PFSK-1 (cell line): ENCODE measurements around the gene MRPL47.

ENCODE experiments used
- FOXP2 ChIP-seq: optimal IDR thresholded peaks from 2 replicates; pipeline ENCODE3; 2011; ENCODE audit warnings: borderline replicate concordance, control low read depth, inconsistent platforms; ENCODE audit not compliant: insufficient read depth; ENCODE audit errors: extremely low read length, extremely low read depth
- POLR2AphosphoS5 ChIP-seq: IDR thresholded peaks from 2 replicates; pipeline ENCODE4 v1.6.1; 2012; ENCODE audit warnings: low read depth, mild to moderate bottlenecking, control low read depth, low read length, moderate library complexity
- SIN3A ChIP-seq: IDR thresholded peaks from 2 replicates; pipeline ENCODE4 v1.6.1; 2012; ENCODE audit warnings: mild to moderate bottlenecking, low read length, moderate library complexity, borderline replicate concordance; ENCODE audit not compliant: insufficient read depth
- TAF1 ChIP-seq: IDR thresholded peaks from 2 replicates; pipeline ENCODE4 v1.6.1; 2012; ENCODE audit warnings: low read length, control low read depth, borderline replicate concordance; ENCODE audit not compliant: insufficient read depth
- TF ChIP-seq, protein P1 (sequence below), 2 experiments: IDR thresholded peaks; 2 replicates each; pipeline versions ENCODE4 v1.6.1 to v1.8.0; 2011 to 2012; ENCODE audit warnings: low read depth in 2 of 2, low read length in 2 of 2, control low read depth in 1 of 2, inconsistent platforms in 1 of 2, mild to moderate bottlenecking in 1 of 2, moderate library complexity in 1 of 2; ENCODE audit not compliant: insufficient read depth in 1 of 2

The MRPL47 gene

DNA sequence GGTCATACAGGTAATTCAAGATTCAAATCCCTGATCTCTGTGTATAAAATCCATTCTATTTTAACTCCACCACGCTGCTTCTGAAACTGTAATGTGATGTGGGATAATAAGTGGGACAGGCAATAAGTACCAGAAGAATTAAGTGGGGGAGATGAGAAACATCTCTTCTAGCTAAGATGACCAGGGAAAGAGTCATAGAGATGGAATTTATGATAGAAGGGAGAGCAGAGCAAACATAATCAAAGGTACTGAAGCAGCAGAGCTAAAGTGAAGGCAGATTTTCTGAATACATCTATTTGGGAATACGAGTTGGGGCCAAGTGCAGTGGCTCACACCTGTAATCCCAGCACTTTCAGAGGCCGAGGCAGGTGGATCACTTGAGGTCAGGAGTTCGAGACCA, 4.9 kb downstream of the MRPL47 start:
- TF ChIP-seq TAF1: no peak
- no peak for TF ChIP-seq FOXP2
- TF ChIP-seq POLR2AphosphoS5: no peak
- no peak for TF ChIP-seq SIN3A
- TF ChIP-seq, protein P1, sequence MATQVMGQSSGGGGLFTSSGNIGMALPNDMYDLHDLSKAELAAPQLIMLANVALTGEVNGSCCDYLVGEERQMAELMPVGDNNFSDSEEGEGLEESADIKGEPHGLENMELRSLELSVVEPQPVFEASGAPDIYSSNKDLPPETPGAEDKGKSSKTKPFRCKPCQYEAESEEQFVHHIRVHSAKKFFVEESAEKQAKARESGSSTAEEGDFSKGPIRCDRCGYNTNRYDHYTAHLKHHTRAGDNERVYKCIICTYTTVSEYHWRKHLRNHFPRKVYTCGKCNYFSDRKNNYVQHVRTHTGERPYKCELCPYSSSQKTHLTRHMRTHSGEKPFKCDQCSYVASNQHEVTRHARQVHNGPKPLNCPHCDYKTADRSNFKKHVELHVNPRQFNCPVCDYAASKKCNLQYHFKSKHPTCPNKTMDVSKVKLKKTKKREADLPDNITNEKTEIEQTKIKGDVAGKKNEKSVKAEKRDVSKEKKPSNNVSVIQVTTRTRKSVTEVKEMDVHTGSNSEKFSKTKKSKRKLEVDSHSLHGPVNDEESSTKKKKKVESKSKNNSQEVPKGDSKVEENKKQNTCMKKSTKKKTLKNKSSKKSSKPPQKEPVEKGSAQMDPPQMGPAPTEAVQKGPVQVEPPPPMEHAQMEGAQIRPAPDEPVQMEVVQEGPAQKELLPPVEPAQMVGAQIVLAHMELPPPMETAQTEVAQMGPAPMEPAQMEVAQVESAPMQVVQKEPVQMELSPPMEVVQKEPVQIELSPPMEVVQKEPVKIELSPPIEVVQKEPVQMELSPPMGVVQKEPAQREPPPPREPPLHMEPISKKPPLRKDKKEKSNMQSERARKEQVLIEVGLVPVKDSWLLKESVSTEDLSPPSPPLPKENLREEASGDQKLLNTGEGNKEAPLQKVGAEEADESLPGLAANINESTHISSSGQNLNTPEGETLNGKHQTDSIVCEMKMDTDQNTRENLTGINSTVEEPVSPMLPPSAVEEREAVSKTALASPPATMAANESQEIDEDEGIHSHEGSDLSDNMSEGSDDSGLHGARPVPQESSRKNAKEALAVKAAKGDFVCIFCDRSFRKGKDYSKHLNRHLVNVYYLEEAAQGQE (IDR thresholded peaks at IDR 0.05; ENCODE audit: insufficient read depth in 1 of 2, low read depth in 2 of 2, low read length in 2 of 2): no peak

DNA sequence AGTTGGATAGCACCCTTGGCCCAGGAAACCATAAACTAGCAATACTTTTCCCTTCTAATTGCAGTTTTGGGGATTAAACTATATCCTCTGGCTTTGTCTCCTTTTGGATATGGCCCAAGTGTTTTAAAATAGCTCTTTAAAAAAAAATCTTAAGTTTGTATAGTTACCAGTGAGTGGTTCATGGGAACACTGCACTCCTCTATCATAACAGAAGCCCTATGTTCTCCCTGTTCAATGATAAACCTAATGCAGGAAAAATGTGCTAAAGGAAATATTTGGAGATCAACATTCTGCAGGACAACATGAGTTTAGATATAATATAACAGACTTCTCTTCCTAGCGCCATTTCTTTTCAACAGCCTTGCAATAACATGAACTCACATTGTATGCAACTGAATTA, 13.1 kb downstream of the MRPL47 start:
- TF ChIP-seq SIN3A (no peak), POLR2AphosphoS5 (no peak), TAF1 (no peak), FOXP2 (no peak)
- TF ChIP-seq, protein P1 (IDR thresholded peaks at IDR 0.05; ENCODE audit: insufficient read depth in 1 of 2, low read depth in 2 of 2, low read length in 2 of 2): no peak

- TF ChIP-seq SIN3A: no peak
- TF ChIP-seq TAF1: no peak
- TF ChIP-seq FOXP2: no peak
- TF ChIP-seq POLR2AphosphoS5: no peak
- TF ChIP-seq, protein P1 (IDR thresholded peaks at IDR 0.05; ENCODE audit: insufficient read depth in 1 of 2, low read depth in 2 of 2, low read length in 2 of 2): no peak
Observed at GRCh38 chr3:179590669-179591068, 13.8 kb downstream of the MRPL47 start.

- TF ChIP-seq FOXP2 (no peak), POLR2AphosphoS5 (no peak), TAF1 (no peak), SIN3A (no peak)
- TF ChIP-seq, protein P1 (IDR thresholded peaks at IDR 0.05; ENCODE audit: insufficient read depth in 1 of 2, low read depth in 2 of 2, low read length in 2 of 2): no peak
Observed at GRCh38 chr3:179589143-179589542, 15.3 kb downstream of the MRPL47 start.

DNA sequence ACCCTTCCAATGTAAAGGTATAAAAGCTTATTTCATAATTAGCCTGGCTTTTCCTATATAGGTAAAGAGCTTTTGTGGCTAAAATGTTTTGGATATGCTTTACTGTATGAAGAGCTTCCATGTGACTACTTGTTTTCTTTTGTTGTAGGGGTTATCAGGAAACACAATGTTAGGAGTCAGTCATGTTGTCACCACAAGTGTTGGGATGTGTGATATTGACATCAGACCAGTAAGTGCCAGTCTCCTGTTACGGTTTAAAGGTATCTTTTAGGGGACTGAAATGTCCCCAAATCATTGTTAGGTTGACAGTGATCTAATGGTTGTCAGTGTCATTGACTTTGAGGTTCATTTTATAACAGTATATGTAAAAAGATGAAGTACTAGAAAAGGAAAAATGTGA, 23.4 kb downstream of the MRPL47 start:
- TF ChIP-seq SIN3A: no peak
- TF ChIP-seq TAF1: no peak
- no peak for TF ChIP-seq POLR2AphosphoS5
